Duodenal mucosa (tissue), 2 donors: ENCODE data around the gene PLA2G4A.

Source experiments
- H3K27ac ChIP-seq: one replicate; pipeline ENCODE4 v1.7.0; 2013; ENCODE audit warnings: low read depth, low read length
- H3K27me3 ChIP-seq, 2 donors: one replicate each; pipeline ENCODE4 v1.7.0; 2013; ENCODE audit warnings: low read length in 2 of 2, control low read depth in 1 of 2; ENCODE audit not compliant: insufficient read depth in 2 of 2, control insufficient read depth in 1 of 2
- H3K36me3 ChIP-seq, 2 donors: one replicate each; pipeline ENCODE4 v1.7.0; 2013; ENCODE audit warnings: low read length in 2 of 2, control low read depth in 1 of 2; ENCODE audit not compliant: insufficient read depth in 2 of 2, control insufficient read depth in 1 of 2
- H3K4me1 ChIP-seq, 2 donors: one replicate each; pipeline ENCODE4 v1.7.0; 2013; ENCODE audit warnings: low read length in 2 of 2, control low read depth in 1 of 2; ENCODE audit not compliant: insufficient read depth in 2 of 2, control insufficient read depth in 1 of 2
- H3K4me3 ChIP-seq, 2 donors: one replicate each; pipeline ENCODE4 v1.7.0; 2013; ENCODE audit warnings: low read length in 2 of 2, low read depth in 1 of 2
- H3K9ac ChIP-seq, 2 donors: one replicate each; pipeline ENCODE4 v1.7.0; 2013; ENCODE audit warnings: low read length in 2 of 2, low read depth in 1 of 2
- H3K9me3 ChIP-seq, 2 donors: one replicate each; pipeline ENCODE4 v1.7.0; 2013; ENCODE audit warnings: low read length in 2 of 2, control low read depth in 1 of 2; ENCODE audit not compliant: control insufficient read depth in 1 of 2

Gene PLA2G4A

GRCh38 chr1:186884251-186884650, 55.5 kb downstream of the PLA2G4A start:
- Histone ChIP-seq H3K27ac (no peak overlapping the region), H3K27me3 (no peaks in the 10 kb centered on the region), H3K9ac (no peak overlapping the region), H3K9me3 (no peaks in the 10 kb centered on the region), H3K4me3 (no peak overlapping the region), H3K4me1 (peaks cover 0 to 4% of the 10 kb centered on the region in 2 donors), H3K36me3 (peaks cover 0 to 3% of the 10 kb centered on the region in 2 donors)

- no peak overlapping the region for H3K4me3 ChIP-seq
- no peaks in the 10 kb centered on the region for H3K9me3 ChIP-seq
- H3K4me1 ChIP-seq: no peaks in the 10 kb centered on the region
- no peaks in the 10 kb centered on the region for H3K27me3 ChIP-seq
- peaks cover 0 to 3% of the 10 kb centered on the region in 2 donors for H3K36me3 ChIP-seq
- H3K27ac ChIP-seq: no peak overlapping the region
- H3K9ac ChIP-seq: no peak overlapping the region
These were observed 58.5 kb downstream of the PLA2G4A start for GRCh38 chr1:186887203-186887602.

- Histone ChIP-seq H3K4me3 (no peak overlapping the region), H3K9me3 (no peaks in the 10 kb centered on the region), H3K27me3 (no peaks in the 10 kb centered on the region), H3K4me1 (no peaks in the 10 kb centered on the region), H3K27ac (no peak overlapping the region), H3K9ac (no peak overlapping the region), H3K36me3 (peaks cover 0 to 3% of the 10 kb centered on the region in 2 donors)
These were observed 59.6 kb downstream of the PLA2G4A start for GRCh38 chr1:186888367-186888766.

- no peaks in the 10 kb centered on the region for H3K9me3 ChIP-seq
- H3K4me3 ChIP-seq: no peak overlapping the region
- no peak overlapping the region for H3K27ac ChIP-seq
- no peaks in the 10 kb centered on the region for H3K27me3 ChIP-seq
- H3K9ac ChIP-seq: no peak overlapping the region
- no peaks in the 10 kb centered on the region for H3K4me1 ChIP-seq
- peaks cover 0 to 4% of the 10 kb centered on the region in 2 donors for H3K36me3 ChIP-seq
These were observed 64.2 kb downstream of the PLA2G4A start for GRCh38 chr1:186892936-186893335.

- Histone ChIP-seq H3K9ac (no peak overlapping the region), H3K4me1 (no peaks in the 10 kb centered on the region), H3K27ac (no peak overlapping the region), H3K9me3 (no peaks in the 10 kb centered on the region), H3K27me3 (no peaks in the 10 kb centered on the region), H3K4me3 (no peak overlapping the region), H3K36me3 (peaks cover 0 to 4% of the 10 kb centered on the region in 2 donors)
These were observed 65.7 kb downstream of the PLA2G4A start for GRCh38 chr1:186894415-186894814.

GRCh38 chr1:186896211-186896610, 67.5 kb downstream of the PLA2G4A start:
- Histone ChIP-seq H3K4me1 (no peaks in the 10 kb centered on the region), H3K27me3 (no peaks in the 10 kb centered on the region), H3K36me3 (peaks cover 0 to 4% of the 10 kb centered on the region in 2 donors), H3K9ac (no peak overlapping the region), H3K27ac (no peak overlapping the region), H3K4me3 (no peak overlapping the region), H3K9me3 (no peaks in the 10 kb centered on the region)

GRCh38 chr1:186897008-186897407, 68.3 kb downstream of the PLA2G4A start:
- H3K27ac ChIP-seq: no peak overlapping the region

GRCh38 chr1:186899577-186899976, 70.8 kb downstream of the PLA2G4A start:
- Histone ChIP-seq H3K9me3 (no peaks in the 10 kb centered on the region), H3K9ac (no peak overlapping the region), H3K27me3 (no peaks in the 10 kb centered on the region), H3K27ac (no peak overlapping the region), H3K4me1 (peaks cover 0 to 3% of the 10 kb centered on the region in 2 donors), H3K4me3 (no peak overlapping the region), H3K36me3 (peaks cover 0 to 4% of the 10 kb centered on the region in 2 donors)

More at GRCh38 chr1:186897008-186897407, 68.3 kb downstream of the PLA2G4A start:
- no peaks in the 10 kb centered on the region for H3K9me3 ChIP-seq
- H3K4me3 ChIP-seq: no peak overlapping the region
- H3K36me3 ChIP-seq: peaks cover 0 to 4% of the 10 kb centered on the region in 2 donors
- H3K9ac ChIP-seq: no peak overlapping the region
- H3K27me3 ChIP-seq: no peaks in the 10 kb centered on the region
- H3K4me1 ChIP-seq: no peaks in the 10 kb centered on the region

- H3K27me3 ChIP-seq: no peaks in the 10 kb centered on the region
- H3K9ac ChIP-seq: no peak overlapping the region
- peaks cover 0 to 3% of the 10 kb centered on the region in 2 donors for H3K36me3 ChIP-seq
- H3K27ac ChIP-seq: no peak overlapping the region
- H3K9me3 ChIP-seq: no peaks in the 10 kb centered on the region
- H3K4me3 ChIP-seq: no peak overlapping the region
- peaks cover 0 to 3% of the 10 kb centered on the region in 2 donors for H3K4me1 ChIP-seq
These were observed 71.2 kb downstream of the PLA2G4A start for GRCh38 chr1:186899977-186900376.

- Histone ChIP-seq H3K27ac (no peak overlapping the region), H3K27me3 (no peaks in the 10 kb centered on the region), H3K9me3 (no peaks in the 10 kb centered on the region), H3K9ac (no peak overlapping the region), H3K36me3 (no peaks in the 10 kb centered on the region), H3K4me3 (no peak overlapping the region), H3K4me1 (peaks cover 0 to 3% of the 10 kb centered on the region in 2 donors)
These were observed 71.9 kb downstream of the PLA2G4A start for GRCh38 chr1:186900539-186901237.
